Activated effector memory CD4-positive, alpha-beta T cell treated with Interleukin-2 at 50 U/mL for 16 hours (primary cell): ENCODE results near the gene HBA1.
"Not testable (repeated sequence)": the region's sequence is repeated elsewhere in the genome, so short reads cannot be mapped to it uniquely, and the experiment has no call there.

ENCODE experiments used
- DNase-seq: peaks from one replicate; pipeline ENCODE4 v3.0.0-alpha.2; 2020

Gene HBA1

DNA sequence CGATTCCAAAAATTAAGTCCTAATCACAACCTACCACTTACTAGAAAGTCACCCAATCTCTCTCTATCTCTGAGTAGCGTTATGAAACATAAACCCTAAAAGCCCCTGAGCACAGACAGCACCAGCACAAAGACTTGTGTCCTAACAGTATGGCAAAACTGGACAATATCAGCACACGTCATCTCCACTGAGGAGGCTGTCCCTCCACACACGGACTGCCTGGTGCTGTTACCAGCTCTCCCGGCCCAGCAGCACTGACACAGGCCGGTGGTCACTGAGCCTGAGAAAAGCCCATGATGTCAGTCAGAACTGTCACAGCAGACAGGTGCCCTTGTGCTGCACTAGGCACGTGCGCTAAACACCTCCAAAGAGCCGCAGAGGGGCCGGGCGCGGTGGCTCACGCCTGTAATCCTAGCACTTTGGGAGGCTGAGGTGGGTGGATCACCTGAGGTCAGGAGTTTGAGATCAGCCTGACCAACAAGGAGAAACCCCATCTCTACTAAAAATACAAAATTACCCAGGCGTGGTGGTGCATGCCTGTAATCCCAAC lies 35.2 kb downstream of the HBA1 start:
- not testable (repeated sequence) for DNase-seq

DNA sequence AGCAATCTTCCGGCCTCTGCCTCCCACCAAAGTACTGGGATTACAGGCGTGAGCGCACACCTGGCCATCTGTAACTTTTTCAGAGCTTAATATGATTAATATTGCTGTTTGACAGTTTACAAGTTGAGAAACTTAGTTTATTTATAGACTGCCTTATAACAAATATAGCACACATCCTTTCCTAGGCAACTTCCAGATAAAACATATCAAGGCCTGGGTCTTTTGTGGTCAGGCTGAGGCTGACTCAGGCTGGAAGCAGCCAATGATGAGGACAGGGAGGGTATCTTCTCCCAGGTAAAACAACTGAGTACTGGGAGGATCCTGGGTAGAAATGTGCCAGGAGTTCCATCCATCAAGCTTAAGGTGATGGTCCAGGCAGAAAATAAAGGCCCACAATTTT lies 36.5 kb downstream of the HBA1 start:
- DNase-seq: no peak

DNA sequence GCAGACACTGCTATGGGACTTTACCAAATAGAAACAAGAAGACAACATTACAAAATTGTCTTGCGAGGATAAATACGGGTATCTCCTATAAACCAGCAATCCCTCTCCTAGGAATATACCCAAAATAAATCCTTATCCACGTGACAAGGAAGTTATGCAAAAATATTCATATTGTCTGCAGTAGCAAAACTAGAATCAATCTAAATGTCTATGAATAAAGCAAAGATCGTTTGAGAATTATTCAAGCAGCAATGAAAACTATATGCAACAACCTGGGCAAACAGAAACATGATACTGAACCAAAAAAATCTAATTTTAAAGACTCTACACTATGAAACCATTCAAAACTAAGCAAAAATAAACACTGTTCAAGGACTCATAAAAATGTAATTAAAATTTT lies 43.5 kb downstream of the HBA1 start:
- no peak for DNase-seq
